Nephron progenitor cell (in vitro differentiated cells): Measurements from ENCODE around the gene MGA.

Experiments used
- DNase-seq: peaks from one replicate; pipeline ENCODE4 v3.0.0; 2021
- H3K27ac Mint-ChIP-seq: 2 replicates; pipeline ENCODE4 v1.8.0; 2021; ENCODE audit warnings: mild to moderate bottlenecking, moderate library complexity, mixed read lengths
- H3K27me3 Mint-ChIP-seq: 2 replicates; pipeline ENCODE4 v1.8.0; 2021; ENCODE audit warnings: mild to moderate bottlenecking, low read depth, mixed read lengths; ENCODE audit not compliant: poor library complexity
- H3K36me3 Mint-ChIP-seq: 2 replicates; pipeline ENCODE4 v1.8.0; 2021; ENCODE audit warnings: low read depth, mixed read lengths
- H3K4me1 Mint-ChIP-seq: 2 replicates; pipeline ENCODE4 v1.8.0; 2021; ENCODE audit warnings: mixed read lengths
- H3K4me3 Mint-ChIP-seq: 2 replicates; pipeline ENCODE4 v1.8.0; 2021; ENCODE audit warnings: mild to moderate bottlenecking, moderate library complexity, mixed read lengths
- H3K9me3 Mint-ChIP-seq: 2 replicates; pipeline ENCODE4 v1.8.0; 2021; ENCODE audit warnings: mild to moderate bottlenecking, moderate library complexity, mixed read lengths
- TF ChIP-seq, protein P1 (sequence below): fragments of 200-600 bp; sonication (generic); IDR thresholded peaks from 2 replicates; pipeline ENCODE4 v1.5.0; 2021; ENCODE audit warnings: antibody characterized with exemption

Gene MGA

DNA sequence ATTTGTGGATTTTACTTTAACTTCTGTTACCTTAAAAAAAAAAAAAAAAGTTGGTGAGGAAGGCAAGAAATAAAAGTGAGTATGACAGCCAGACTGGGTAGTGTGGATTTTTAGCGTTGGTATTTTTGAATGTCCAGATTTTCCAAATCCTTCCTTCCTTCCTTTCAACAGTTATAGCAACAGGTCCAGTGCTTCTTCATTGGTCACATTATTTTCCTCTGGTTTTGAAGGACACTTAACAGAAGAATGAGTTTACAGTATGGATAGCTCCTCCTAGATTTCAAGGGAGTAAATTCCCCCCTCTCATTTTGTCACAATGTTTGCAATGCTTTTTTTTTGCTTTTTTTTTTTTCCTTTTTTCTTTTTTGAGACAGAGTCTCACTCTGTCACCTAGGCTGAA, 120.5 kb downstream of the MGA start:
- peaks cover 5% of the 10 kb centered on the region for H3K27me3 Mint-ChIP-seq
- H3K36me3 Mint-ChIP-seq = peaks cover 5% of the 10 kb centered on the region
- H3K4me1 Mint-ChIP-seq = peaks cover 49% of the 10 kb centered on the region
- TF ChIP-seq, protein P1, sequence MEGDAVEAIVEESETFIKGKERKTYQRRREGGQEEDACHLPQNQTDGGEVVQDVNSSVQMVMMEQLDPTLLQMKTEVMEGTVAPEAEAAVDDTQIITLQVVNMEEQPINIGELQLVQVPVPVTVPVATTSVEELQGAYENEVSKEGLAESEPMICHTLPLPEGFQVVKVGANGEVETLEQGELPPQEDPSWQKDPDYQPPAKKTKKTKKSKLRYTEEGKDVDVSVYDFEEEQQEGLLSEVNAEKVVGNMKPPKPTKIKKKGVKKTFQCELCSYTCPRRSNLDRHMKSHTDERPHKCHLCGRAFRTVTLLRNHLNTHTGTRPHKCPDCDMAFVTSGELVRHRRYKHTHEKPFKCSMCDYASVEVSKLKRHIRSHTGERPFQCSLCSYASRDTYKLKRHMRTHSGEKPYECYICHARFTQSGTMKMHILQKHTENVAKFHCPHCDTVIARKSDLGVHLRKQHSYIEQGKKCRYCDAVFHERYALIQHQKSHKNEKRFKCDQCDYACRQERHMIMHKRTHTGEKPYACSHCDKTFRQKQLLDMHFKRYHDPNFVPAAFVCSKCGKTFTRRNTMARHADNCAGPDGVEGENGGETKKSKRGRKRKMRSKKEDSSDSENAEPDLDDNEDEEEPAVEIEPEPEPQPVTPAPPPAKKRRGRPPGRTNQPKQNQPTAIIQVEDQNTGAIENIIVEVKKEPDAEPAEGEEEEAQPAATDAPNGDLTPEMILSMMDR = no peak
- H3K9me3 Mint-ChIP-seq = no peaks in the 10 kb centered on the region
- no peak for DNase-seq
- H3K4me3 Mint-ChIP-seq = no peak overlapping the region
- H3K27ac Mint-ChIP-seq = peak overlapping the region; percentile 65

DNA sequence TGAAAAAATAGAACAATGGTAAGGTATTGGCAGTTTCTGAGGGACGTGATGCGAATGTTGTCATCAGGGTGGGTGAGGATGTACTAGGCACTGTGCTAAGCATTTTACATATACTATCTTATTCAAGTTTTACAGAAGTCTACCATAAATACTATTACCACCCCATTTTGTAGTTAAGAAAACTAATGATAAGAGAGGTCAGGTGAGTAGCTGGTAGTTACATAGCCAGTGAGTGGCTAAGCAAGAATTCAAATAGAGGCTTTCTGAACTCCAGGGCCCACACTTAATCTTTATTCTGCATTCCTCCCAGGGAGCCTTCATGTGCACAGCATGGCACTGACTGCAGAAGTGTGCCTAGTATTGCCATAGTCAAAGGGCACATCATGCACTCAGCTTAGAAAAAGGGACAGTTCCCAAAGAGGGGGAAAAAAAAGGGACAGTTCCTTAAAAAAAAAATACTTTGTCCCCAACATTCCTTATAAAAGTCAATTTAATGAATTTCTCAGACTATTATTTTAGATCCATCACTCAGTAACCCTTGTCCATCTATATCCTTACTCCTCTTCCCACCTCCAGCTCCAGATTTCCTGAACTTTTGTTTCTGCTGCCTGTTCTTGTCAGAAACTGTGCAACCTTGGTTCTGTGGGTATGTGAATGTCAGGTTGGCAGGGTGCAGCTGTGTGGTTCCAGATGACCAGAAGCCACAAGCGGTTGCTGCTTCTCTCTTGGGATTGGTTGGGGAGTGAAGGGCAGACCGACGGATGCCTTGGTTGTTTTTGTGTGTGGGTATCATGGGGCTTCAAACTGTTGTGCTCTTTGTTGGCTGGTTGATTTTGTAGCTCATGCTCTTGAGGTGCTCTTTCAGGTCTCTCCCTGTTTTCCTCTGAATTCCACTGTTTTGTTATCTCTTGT, 122.4 kb downstream of the MGA start:
- Mint-ChIP-seq H3K4me3 (no peak overlapping the region), H3K4me1 (peaks cover 33% of the 10 kb centered on the region), H3K27me3 (no peaks in the 10 kb centered on the region), H3K9me3 (no peaks in the 10 kb centered on the region), H3K36me3 (peaks cover 8% of the 10 kb centered on the region), H3K27ac (no peak overlapping the region)
- TF ChIP-seq, protein P1 = no peak
- no peak for DNase-seq

DNA sequence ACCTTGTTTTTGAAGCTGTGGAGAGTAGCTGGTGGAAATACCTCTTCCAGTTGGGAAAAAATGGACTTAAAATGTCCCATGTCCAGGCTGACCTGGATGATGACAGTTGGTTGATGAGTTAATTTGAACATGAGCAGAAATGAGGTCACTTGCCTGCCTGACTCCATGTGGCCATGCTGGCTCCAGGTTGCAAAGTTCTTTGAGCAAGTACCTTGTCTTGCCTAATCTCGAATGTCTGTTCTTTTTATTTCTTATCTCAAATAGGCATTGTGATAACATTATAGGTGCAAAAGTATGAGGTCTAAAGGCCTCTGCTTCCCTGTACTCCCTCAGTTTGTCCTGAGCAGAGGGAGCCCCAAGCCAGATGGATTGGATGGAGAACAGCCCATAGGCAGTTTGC, 123.1 kb downstream of the MGA start:
- H3K27ac Mint-ChIP-seq = no peak overlapping the region
- no peak for DNase-seq

DNA sequence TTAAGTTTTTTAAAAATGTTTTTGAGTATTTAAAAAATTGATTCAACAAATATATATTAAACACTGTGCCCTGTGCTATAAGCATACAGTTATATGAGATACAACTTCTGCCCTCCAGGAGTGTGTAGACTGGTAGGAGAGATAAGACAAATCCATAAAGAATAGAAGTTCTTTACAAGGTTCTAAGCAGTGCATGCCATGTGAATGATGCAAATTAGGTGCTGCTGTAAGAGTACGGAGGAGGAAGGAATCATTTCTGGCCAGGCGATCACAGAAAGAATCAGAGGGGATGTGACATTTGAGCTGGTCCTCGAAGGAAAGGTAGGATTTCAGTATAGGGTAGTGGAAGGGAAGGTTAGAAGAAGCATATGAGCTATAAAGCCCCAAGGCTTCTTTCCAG, 128.1 kb downstream of the MGA start:
- Mint-ChIP-seq H3K27ac (peak overlapping the region; percentile 11), H3K27me3 (no peaks in the 10 kb centered on the region), H3K4me1 (peaks cover 47% of the 10 kb centered on the region), H3K9me3 (no peaks in the 10 kb centered on the region), H3K4me3 (no peak overlapping the region), H3K36me3 (peaks cover 8% of the 10 kb centered on the region)
- DNase-seq = no peak
- TF ChIP-seq, protein P1 = no peak

More for the DNA sequence above, 123.1 kb downstream of the MGA start:
- Mint-ChIP-seq H3K9me3 (no peaks in the 10 kb centered on the region), H3K36me3 (peaks cover 8% of the 10 kb centered on the region), H3K4me1 (peaks cover 29% of the 10 kb centered on the region), H3K27me3 (no peaks in the 10 kb centered on the region), H3K4me3 (no peak overlapping the region)
- TF ChIP-seq, protein P1 = no peak

DNA sequence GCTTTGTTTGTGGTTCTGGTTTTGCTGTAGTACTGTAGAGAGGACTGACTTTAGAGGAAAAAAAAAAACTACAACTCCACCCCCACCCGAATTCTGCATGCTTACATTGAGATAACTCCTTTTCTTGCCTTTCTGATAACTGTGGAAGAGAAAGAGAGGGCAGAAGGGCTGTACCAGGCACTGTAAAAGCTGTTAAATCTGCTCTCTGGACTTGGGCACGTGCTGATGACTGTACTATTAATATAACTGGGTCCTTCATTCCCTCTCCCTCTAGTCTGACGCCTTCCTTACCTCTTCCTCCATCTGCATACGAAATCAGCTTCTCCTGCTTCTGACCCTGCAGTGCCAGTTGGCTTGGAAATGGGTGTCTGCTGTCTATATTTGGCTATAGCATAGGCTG, 129.0 kb downstream of the MGA start:
- no peak overlapping the region for H3K27ac Mint-ChIP-seq
- no peaks in the 10 kb centered on the region for H3K27me3 Mint-ChIP-seq
- no peaks in the 10 kb centered on the region for H3K9me3 Mint-ChIP-seq
- TF ChIP-seq, protein P1 = no peak
- peaks cover 5% of the 10 kb centered on the region for H3K36me3 Mint-ChIP-seq
- no peak for DNase-seq
- peaks cover 54% of the 10 kb centered on the region for H3K4me1 Mint-ChIP-seq
- H3K4me3 Mint-ChIP-seq = no peak overlapping the region

DNA sequence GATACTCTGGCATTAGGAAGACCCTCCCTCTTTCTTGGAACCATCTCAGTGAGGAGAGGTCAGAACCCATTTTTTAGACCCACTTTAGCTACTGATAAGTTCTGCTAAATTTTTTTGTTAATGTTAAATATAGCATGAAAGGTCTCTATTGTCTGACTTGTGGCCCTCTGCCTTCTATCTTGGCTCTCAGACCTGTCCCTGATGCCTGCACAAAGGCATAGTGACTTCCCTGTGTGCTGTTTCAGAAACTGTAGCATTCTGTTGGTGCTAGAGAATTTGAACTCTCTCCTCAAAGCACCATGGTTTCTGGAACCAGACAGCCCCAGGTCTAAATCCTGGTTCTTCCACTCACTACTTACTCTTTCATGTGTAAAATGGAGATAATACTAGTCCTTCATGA, 129.5 kb downstream of the MGA start:
- Mint-ChIP-seq H3K27me3 (no peaks in the 10 kb centered on the region), H3K27ac (no peak overlapping the region), H3K9me3 (no peaks in the 10 kb centered on the region), H3K4me3 (no peak overlapping the region), H3K4me1 (peaks cover 54% of the 10 kb centered on the region), H3K36me3 (peaks cover 4% of the 10 kb centered on the region)
- TF ChIP-seq, protein P1 = no peak
- DNase-seq = no peak
